Glomerular endothelial cell (primary cell): Measurements from ENCODE around the gene TBP. TPM values are rescaled to one million over a fixed set of nuclear protein-coding genes. Genes with fewer than 3 reads are reported as not detected.
"Not testable (repeated sequence)": the region's sequence is repeated elsewhere in the genome, so short reads cannot be mapped to it uniquely, and the experiment has no call there.

Experiments used
- DNase-seq: peaks from one replicate; pipeline ENCODE4 v3.0.0-alpha.2; 2011; ENCODE audit warnings: low read depth, low spot score; ENCODE audit errors: extremely low read depth
- total RNA-seq: library from RNA; depleted of rRNA; stranded (reverse); fragments of >200 nt; gene quantifications from 2 replicates; pipeline ENCODE4 v1.2.3, GENCODE V29; 2015

The TBP gene
- total RNA-seq, result 13.0 and 15.5 TPM in 2 replicates

DNA sequence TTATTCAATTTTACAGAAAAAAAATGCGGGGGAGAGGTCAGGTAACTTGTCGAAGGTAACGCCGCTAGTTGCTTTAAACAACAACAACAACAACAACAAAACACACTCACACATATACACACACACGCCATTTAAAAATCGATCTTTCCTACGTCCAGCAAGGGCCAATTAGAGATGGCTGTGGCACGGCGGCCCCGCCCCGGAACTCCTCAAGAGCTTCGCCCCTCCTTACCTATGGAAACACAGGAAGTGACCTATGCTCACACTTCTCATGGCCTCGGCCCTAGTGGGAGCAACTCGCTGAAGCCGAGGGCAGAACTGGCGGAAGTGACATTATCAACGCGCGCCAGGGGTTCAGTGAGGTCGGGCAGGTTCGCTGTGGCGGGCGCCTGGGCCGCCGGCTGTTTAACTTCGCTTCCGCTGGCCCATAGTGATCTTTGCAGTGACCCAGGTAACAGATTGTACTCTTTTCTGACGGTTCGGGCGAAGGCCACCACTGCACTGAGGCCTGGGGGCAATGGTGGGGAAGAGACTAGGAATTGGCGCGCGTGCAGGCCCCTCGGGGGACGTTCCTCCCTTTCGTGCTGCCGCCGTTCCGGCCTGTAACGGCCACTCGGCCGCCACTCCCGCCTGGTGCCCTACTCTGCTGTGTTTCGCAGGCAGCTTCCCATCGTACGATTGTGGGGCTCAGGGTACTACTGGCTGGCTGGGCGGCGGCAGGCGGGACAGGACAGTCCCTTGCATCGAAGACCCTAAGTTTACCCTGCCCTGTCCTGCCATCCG, at the start of gene TBP:
Gene TBP (plus strand): TSS at position 357 of the 783 bp plus-strand sequence. CDS start 2,661 bp downstream, outside the sequence.
- peak; percentile 88 for DNase-seq

DNA sequence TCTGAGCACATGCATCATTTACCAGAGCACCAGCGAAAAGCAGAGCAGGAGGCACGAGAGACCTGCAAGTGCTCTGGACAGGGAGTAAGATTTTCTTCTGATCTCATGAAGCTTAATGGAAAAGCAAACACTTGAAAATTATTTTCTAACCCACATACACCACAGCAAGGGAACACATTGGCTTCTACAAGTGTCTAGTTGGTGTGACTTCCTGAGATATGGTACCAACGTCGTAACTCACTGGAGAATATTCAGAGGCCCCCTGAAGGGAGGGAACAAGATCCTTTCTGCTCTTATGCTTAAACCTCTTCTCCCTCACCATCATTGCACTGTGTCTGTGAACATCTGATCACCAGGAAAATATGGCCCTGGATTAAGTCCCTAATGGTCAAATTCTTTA, 49.7 kb upstream of the TBP start:
- DNase-seq, result no peak

- no peak for DNase-seq
Measured at GRCh38 chr6:170505306-170505705, 48.9 kb upstream of the TBP start.

GRCh38 chr6:170506446-170506845, 47.7 kb upstream of the TBP start:
- DNase-seq, result no peak

DNA sequence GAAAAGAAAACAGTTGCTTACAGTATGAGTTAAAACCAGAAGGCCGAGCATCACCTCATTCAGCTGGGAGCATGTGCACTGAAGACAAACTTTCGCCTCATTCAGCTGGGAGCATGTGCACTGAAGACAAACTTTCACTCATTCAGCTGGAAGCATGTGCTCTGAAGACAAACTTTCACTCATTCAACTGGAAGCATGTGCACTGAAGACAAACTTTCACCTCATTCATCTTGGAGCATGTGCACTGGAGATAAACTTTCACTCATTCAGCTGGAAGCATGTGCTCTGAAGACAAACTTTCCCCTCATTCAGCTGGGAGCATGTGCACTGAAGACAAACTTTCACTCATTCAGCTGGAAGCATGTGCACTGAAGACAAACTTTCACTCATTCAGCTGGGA, 46.4 kb upstream of the TBP start:
- not testable (repeated sequence) for DNase-seq

GRCh38 chr6:170508275-170508674, 45.9 kb upstream of the TBP start:
- DNase-seq, result not testable (repeated sequence)

- not testable (repeated sequence) for DNase-seq
Measured at GRCh38 chr6:170508892-170509722, 45.1 kb upstream of the TBP start.

DNA sequence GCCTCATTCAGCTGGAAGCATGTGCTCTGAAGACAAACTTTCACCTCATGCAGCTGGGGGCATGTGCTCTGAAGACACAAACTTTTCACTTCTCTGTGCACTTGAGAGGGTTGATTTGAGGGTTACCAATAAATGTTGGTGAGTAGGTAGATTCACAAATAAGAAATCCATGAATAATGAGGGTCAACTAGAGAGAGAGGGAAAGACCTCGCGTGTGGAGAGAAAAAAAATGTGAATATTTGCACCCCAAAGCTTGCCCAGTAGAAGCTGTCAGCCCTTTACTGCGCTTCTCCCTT, 44.5 kb upstream of the TBP start:
- DNase-seq, result no peak

GRCh38 chr6:170510631-170511030, 43.5 kb upstream of the TBP start:
- no peak for DNase-seq

DNA sequence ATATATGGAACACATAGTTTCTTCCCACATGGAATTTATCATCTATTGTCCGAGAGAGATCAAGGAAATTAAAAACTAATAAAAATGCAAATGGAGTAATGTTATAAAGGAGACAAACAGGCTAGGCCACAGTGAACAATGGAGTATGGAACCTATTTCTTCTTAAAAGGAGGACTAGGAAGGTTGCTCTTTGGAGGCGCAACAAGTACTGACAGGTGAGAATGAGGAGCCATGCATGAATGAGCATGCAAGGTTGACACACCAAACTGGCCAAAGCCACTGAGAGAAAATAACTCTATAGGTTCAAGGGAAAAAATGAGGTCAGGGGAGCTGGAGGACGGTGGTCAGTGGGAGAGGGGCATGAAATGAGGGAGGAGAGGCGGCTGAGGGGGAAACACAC, 41.9 kb upstream of the TBP start:
- DNase-seq, result no peak

- DNase-seq, result no peak
Measured at GRCh38 chr6:170514908-170515307, 39.3 kb upstream of the TBP start.

GRCh38 chr6:170516783-170517616, 37.2 kb upstream of the TBP start:
- peak; percentile 45 for DNase-seq

DNA sequence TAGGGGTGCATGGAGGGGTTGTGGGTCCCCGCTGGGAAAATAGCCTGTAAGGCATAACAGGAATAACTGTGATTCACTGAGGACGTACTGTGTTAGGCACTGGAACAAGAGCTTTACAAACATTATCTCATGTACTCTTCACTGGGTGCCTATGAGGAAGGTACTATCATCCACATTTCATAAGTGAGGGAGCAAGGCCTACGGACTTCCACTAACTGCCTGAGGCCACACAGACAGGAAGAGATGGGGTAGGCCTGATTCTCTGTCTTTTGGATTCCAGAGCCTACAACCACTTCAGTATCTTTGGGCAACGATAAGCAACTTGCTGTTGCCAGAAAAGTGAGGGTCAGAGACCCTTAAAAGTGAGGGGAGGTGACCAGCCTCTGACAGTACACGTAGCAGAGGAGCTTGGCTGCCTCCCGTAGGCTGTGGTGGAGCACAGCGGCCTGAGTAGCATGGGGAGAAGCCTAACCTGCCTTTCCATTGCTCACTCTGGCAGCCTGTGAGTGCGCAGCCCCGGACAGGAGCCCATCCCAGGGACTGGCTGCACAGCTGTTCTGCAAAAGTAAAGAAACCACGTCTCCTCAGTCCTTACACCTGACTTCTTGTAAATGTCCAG, 31.5 kb upstream of the TBP start:
- DNase-seq, result no peak

DNA sequence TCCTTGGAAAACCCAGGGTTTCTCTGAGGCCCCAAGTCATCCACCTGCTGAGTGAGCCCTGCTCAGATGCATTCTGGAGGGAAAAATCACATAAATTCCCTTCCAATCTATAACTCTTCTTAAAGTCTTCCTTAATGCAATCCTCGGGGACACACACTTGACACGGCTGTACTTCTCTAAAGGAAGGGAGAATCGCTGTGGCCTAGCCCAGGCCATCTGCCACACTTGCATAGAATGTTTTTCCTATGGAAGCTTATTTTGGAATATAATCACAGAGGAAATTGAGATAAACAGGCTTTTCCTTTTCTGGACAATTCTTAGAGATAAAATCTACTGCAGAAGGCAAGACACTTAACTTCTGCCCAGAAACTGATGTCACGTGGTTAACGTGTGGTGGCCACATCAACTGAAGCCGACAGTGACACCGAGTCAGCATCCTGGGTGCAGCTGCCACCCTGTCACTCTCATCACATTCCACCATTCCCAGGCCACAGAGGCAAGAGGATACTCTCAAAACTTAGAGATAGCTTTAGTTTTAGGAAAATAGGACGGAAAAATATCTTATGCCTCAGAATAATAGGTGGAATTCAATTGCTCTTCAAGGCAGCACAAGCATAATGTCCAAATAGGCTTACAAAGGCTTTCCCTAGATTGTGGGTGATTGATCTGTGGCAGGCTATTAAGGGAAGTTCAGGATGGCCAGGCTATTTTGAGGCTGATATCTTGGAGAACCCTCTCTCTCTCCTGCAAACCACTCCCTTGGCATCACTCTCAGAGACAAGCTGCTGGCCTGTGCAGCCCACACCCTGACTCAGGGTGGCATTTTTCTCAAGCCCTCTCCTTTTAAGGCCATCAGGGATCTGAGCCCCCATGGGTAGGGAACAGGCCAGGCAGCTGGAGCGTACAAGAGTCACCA, 30.7 kb upstream of the TBP start:
- DNase-seq, result no peak

DNA sequence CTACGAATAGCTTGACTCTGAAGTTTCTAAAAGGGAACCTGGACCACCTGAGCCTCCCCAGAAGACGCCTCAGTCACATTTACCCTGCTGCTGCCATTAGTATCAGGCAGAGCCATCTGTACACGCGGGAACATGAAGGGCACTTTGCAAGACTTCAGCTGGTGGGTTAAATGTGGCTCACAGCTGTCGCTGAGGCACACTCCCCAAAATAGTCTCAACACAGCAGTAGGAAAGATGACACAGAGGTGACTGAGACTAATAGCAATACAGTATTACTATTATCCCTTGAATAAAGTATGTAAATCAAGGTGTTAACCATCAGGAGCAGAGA, 30.0 kb upstream of the TBP start:
- no peak for DNase-seq

DNA sequence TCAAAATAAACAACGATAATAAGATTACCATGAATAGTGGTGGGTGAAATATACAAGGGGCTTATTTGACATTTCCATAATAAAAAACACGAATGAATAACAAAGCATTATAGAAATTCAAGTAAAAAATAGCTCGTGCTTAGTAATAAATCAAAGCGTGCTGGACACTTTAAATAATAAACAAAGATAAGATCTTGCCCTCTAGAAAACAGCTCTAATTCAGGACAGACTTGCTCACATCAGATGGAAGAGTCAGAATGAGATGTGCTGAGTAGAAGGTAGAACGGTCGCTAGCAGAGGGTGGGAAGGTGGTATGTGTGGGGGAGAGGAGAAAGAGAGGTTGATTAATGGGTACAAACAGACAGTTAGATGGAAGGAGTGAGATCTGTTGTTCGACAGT, 28.4 kb upstream of the TBP start:
- no peak for DNase-seq

DNA sequence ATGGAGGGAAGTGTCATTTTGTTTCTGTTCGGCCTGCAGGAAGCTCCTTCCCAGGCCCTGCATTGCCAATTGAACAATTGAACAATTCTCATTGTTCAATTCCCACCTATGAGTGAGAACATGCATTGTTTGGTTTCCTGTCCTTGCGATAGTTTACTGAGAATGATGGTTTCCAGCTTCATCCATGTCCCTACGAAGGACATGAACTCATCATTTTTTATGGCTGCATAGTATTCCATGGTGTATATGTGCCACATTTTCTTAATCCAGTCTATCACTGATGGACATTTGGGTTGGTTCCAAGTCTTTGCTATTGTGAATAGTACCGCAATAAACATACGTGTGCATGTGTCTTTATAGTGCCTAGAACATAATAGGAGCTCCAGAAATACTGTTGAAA, 26.2 kb upstream of the TBP start:
- DNase-seq, result not testable (repeated sequence)

GRCh38 chr6:170529839-170530469, 24.2 kb upstream of the TBP start:
- no peak for DNase-seq

GRCh38 chr6:170532867-170533488, 21.2 kb upstream of the TBP start:
- no peak for DNase-seq
